ENCODE results near the gene GPR108. TPM values are rescaled to one million over a fixed set of nuclear protein-coding genes. Genes with fewer than 3 reads are reported as not detected.

GPR108 gene
- total RNA-seq, 1 donor from 2014 or later: 51.4 TPM

GRCh38 chr19:6685482-6685881 is 51.9 kb downstream of the GPR108 start:
- no peak overlapping the region for H3K4me3 Mint-ChIP-seq
- no peak for TF ChIP-seq CTCF (IDR thresholded peaks at IDR 0.05; ENCODE audit: unreplicated experiment)
- H3K4me1 Mint-ChIP-seq: no peaks in the 10 kb centered on the region
- H3K27me3 Mint-ChIP-seq (ENCODE audit: low read depth): peaks cover 4% of the 10 kb centered on the region
- H3K27ac Mint-ChIP-seq: no peak overlapping the region
- no peak for DNase-seq (ENCODE audit: low spot score in 2 of 2, unreplicated experiment in 2 of 2)
- H3K9me3 Mint-ChIP-seq: peaks cover 30% of the 10 kb centered on the region
- H3K36me3 Mint-ChIP-seq: no peaks in the 10 kb centered on the region

GRCh38 chr19:6683971-6684370 is 53.4 kb downstream of the GPR108 start:
- Mint-ChIP-seq H3K27me3 (ENCODE audit: low read depth) (peaks cover 11% of the 10 kb centered on the region), H3K9me3 (peaks cover 43% of the 10 kb centered on the region), H3K27ac (no peak overlapping the region), H3K36me3 (no peaks in the 10 kb centered on the region), H3K4me3 (no peak overlapping the region), H3K4me1 (no peaks in the 10 kb centered on the region)
- no peak for TF ChIP-seq CTCF (IDR thresholded peaks at IDR 0.05; ENCODE audit: unreplicated experiment)
- DNase-seq (ENCODE audit: low spot score in 2 of 2, unreplicated experiment in 2 of 2): no peak

- no peak overlapping the region for H3K27ac Mint-ChIP-seq
- peaks cover 2% of the 10 kb centered on the region for H3K36me3 Mint-ChIP-seq
- H3K4me1 Mint-ChIP-seq: peaks cover 2% of the 10 kb centered on the region
- H3K9me3 Mint-ChIP-seq: peaks cover 44% of the 10 kb centered on the region
- no peak overlapping the region for H3K4me3 Mint-ChIP-seq
- TF ChIP-seq CTCF (IDR thresholded peaks at IDR 0.05; ENCODE audit: unreplicated experiment): no peak
- no peak for DNase-seq (ENCODE audit: low spot score in 2 of 2, unreplicated experiment in 2 of 2)
- H3K27me3 Mint-ChIP-seq (ENCODE audit: low read depth): peaks cover 13% of the 10 kb centered on the region
These were observed 54.7 kb downstream of the GPR108 start for GRCh38 chr19:6682607-6683128.

GRCh38 chr19:6680141-6680540 is 57.2 kb downstream of the GPR108 start:
- no peak for DNase-seq (ENCODE audit: low spot score in 2 of 2, unreplicated experiment in 2 of 2)
- Mint-ChIP-seq H3K36me3 (peaks cover 2% of the 10 kb centered on the region), H3K27me3 (ENCODE audit: low read depth) (peaks cover 16% of the 10 kb centered on the region), H3K27ac (no peak overlapping the region), H3K4me3 (no peak overlapping the region), H3K4me1 (peaks cover 2% of the 10 kb centered on the region), H3K9me3 (peaks cover 37% of the 10 kb centered on the region)
- no peak for TF ChIP-seq CTCF (IDR thresholded peaks at IDR 0.05; ENCODE audit: unreplicated experiment)

Small RNAs within 50 kb of the gene (microRNA-seq; reads per million reads assigned to microRNA genes)
- gene MIR6791: 0.88 reads per million

Other genes starting within 250 kb of the GPR108 start
- gene TUBB4A, start 235.3 kb downstream of the GPR108 start, total RNA-seq: 10.5 to 13.5 TPM (median 13.0 TPM) in 3 replicates
- gene TNFSF9, start 206.6 kb downstream of the GPR108 start, total RNA-seq: 0.76 to 1.5 TPM (median 1.1 TPM) in 3 replicates
- gene CD70, start 146.4 kb downstream of the GPR108 start, total RNA-seq: not detected in 3 replicates
- gene TNFSF14, start 67.4 kb downstream of the GPR108 start, total RNA-seq: 0.07 to 0.09 TPM in 2 of 3 replicates, not detected in the other
- gene C3, start 16.9 kb downstream of the GPR108 start, total RNA-seq: 23.1 to 35.3 TPM (median 24.5 TPM) in 3 replicates
- 67.5 to 73.2 TPM (median 69.5 TPM) in 3 replicates for gene TRIP10, start 2.1 kb upstream of the GPR108 start, total RNA-seq
- gene SH2D3A, start 29.9 kb upstream of the GPR108 start, total RNA-seq: 13.3 to 13.9 TPM (median 13.4 TPM) in 3 replicates
- not detected in 3 replicates for gene VAV1, start 35.1 kb upstream of the GPR108 start, total RNA-seq
- not detected in 3 replicates for gene ADGRE1, start 150.0 kb upstream of the GPR108 start, total RNA-seq